ENCODE results near the gene SLC5A7. TPM values are rescaled to one million over a fixed set of nuclear protein-coding genes. Genes with fewer than 3 reads are reported as not detected.

SLC5A7 gene
- total RNA-seq, result not detected

DNA sequence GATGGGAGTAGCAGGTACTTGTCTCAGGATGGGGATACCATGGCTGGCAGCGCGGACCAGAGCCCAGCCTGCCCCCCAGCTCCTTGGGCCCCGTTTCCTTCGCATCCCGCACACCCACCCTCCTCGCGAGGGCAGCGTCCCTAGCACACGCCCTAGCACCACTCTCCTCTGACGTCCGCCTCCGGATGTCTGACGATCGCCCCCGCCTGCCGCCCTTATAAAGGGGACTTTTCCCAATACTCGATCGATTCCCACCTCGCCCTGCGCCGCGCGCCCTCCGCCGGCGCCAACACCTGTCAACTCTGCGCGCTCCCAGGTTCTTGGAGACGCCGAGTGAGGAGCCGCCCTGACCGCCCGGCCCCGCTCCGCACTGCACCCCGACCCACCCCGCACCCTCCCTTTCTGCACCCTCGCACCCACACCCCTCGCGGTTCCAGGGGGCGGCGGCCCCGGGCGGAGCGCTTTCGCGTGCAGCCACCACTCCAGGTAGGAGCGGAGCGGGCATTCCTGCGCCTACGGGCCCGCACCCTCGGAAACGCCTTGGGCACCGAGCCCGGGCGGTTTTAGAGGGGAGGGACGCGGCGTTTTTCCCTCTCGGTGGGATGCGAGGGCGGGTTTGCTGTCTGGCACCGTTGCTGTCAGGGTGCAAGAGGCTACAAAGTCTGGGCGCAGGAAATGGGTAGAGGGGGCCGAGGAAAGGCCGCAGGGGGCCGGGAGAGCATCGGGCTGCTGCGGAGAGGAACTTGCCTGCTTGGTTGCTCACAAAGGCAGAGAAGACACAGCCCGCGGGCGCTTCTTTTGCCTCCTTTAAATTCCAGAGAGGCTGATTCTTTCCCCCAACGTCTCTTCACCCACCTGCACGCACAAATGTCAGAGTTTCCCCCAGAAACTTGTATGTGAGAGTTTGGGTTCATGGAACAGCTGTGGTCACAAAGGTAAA is at the start of gene SLC5A7:
TSS of gene SLC5A7 (plus strand) at position 247 of the 940 bp plus-strand sequence. CDS start 1,632 bp downstream, outside the sequence.
- no peaks in the 10 kb centered on the region for H3K36me3 Mint-ChIP-seq
- H3K27ac Mint-ChIP-seq, result no peak within 1 kb of the TSS
- ATAC-seq (peak in 1 of 2 donors; percentile 20), DNase-seq (ENCODE audit: low spot score) (no peak)
- no peak within 1 kb of the TSS for H3K4me3 Mint-ChIP-seq
- no peaks in the 10 kb centered on the region for H3K4me1 Mint-ChIP-seq (ENCODE audit: low read depth in 2 of 2)
- H3K9me3 Mint-ChIP-seq, result no peaks in the 10 kb centered on the region
- H3K27me3 Mint-ChIP-seq, result peaks cover 2 to 10% of the 10 kb centered on the region in 2 donors

DNA sequence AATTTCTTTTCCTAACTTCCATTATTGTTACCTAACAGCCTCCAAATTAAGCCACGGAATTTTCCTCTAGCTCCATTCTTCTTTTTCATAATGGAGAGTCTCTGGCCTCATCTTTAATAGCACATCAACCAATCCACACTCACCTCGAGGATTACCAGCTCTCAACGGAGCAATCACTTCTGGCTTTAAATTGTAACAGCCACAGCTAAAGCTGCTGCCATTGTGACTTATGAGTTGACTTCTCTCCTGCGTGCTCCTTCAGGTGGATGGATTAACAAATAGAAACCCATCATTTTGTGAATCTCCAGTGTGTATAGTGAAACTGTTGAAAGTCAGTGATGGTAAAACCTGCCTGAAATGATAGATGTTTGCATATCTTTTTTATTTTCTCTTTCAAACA is 24.9 kb upstream of the SLC5A7 start:
- H3K4me3 Mint-ChIP-seq, result no peak overlapping the region
- H3K4me1 Mint-ChIP-seq (ENCODE audit: low read depth in 2 of 2), result no peaks in the 10 kb centered on the region
- peaks cover 4% of the 10 kb centered on the region for H3K9me3 Mint-ChIP-seq
- no peaks in the 10 kb centered on the region for H3K36me3 Mint-ChIP-seq
- H3K27ac Mint-ChIP-seq, result no peak overlapping the region
- DNase-seq (ENCODE audit: low spot score) (no peak), ATAC-seq (no peak)
- H3K27me3 Mint-ChIP-seq, result no peaks in the 10 kb centered on the region

DNA sequence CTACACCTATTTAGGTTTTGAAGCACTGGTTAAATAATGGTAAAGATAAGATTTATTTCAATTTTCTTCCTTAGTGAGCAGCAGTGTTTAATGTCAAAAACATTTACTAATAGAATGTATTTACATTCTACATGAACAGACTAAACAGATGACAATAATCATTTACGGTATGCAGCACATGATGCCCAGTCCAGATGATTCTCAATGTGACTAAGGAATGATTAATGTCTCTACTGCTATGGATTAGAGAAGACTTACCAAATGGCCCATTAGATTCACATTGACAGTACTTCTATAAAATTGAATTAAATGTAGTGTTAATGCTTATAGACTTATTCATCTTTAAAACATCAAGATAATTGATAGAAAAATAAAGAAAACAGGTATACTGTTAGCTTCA is 22.1 kb upstream of the SLC5A7 start:
- Mint-ChIP-seq H3K4me1 (ENCODE audit: low read depth in 2 of 2) (no peaks in the 10 kb centered on the region), H3K27ac (no peak overlapping the region), H3K4me3 (no peak overlapping the region), H3K9me3 (peaks cover 4% of the 10 kb centered on the region), H3K36me3 (no peaks in the 10 kb centered on the region), H3K27me3 (no peaks in the 10 kb centered on the region)
- DNase-seq (ENCODE audit: low spot score) (no peak), ATAC-seq (no peak)

DNA sequence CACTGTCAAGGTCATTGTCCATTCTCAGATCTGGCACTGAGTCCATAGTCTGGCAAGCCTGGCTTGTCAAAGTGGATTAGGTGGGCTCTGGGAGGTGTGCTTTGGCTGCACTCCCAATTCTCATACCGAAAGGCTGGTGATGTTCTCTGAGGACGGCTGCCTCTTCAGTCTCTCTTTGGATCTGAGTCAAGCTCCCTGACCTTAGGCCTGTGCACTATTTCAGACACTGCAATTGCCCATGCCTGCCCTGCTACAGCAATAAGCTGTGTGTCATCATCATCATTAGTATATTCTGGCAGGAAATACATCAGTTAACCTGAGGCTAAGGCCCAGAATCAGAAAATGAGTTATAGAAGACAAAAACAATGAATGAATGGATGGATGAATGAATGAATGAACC is 1.6 kb upstream of the SLC5A7 start:
- DNase-seq (ENCODE audit: low spot score) (no peak), ATAC-seq (no peak)
- Mint-ChIP-seq H3K27me3 (peaks cover 0 to 10% of the 10 kb centered on the region in 2 donors), H3K27ac (no peak overlapping the region), H3K9me3 (no peaks in the 10 kb centered on the region), H3K36me3 (no peaks in the 10 kb centered on the region), H3K4me1 (ENCODE audit: low read depth in 2 of 2) (no peaks in the 10 kb centered on the region), H3K4me3 (no peak overlapping the region)

DNA sequence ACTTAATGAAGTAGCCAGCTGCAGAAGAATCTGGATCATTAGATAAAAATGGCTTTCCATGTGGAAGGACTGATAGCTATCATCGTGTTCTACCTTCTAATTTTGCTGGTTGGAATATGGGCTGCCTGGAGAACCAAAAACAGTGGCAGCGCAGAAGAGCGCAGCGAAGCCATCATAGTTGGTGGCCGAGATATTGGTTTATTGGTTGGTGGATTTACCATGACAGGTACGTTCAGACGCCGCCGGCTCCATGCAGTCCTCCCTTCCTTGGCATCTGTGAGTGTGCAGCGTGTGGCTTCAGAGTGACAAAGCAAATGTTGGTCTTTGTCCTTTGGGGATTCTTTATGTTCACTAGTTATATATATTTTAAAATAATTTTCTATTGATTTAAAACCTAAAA is 1.8 kb downstream of the SLC5A7 start:
- Mint-ChIP-seq H3K27ac (no peak overlapping the region), H3K36me3 (no peaks in the 10 kb centered on the region), H3K4me1 (ENCODE audit: low read depth in 2 of 2) (no peaks in the 10 kb centered on the region), H3K27me3 (peaks cover 2 to 10% of the 10 kb centered on the region in 2 donors), H3K9me3 (no peaks in the 10 kb centered on the region), H3K4me3 (no peak overlapping the region)
- DNase-seq (ENCODE audit: low spot score) (no peak), ATAC-seq (no peak)

DNA sequence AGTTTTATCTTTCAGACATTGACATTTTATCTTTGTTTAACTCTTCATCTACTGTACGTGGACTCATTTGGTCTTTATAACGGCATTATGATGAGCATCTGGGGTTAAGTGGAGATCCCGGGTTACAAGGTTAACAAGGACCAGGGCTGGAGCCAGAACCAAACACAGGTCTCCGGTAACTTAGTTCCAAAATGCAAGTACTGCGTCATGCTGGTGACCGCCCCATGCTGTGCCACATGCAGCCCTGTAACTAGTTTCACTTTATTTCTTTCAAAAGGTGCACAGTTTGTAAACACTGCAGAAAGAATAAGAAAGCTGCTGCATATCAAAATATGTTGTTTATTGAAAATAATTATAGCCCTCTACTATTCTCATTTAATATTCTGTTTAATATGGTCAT is 3.1 kb downstream of the SLC5A7 start:
- Mint-ChIP-seq H3K36me3 (no peaks in the 10 kb centered on the region), H3K27ac (no peak overlapping the region), H3K9me3 (no peaks in the 10 kb centered on the region), H3K4me3 (no peak overlapping the region), H3K4me1 (ENCODE audit: low read depth in 2 of 2) (no peaks in the 10 kb centered on the region), H3K27me3 (peaks cover 2 to 10% of the 10 kb centered on the region in 2 donors)
- DNase-seq (ENCODE audit: low spot score) (no peak), ATAC-seq (no peak)

DNA sequence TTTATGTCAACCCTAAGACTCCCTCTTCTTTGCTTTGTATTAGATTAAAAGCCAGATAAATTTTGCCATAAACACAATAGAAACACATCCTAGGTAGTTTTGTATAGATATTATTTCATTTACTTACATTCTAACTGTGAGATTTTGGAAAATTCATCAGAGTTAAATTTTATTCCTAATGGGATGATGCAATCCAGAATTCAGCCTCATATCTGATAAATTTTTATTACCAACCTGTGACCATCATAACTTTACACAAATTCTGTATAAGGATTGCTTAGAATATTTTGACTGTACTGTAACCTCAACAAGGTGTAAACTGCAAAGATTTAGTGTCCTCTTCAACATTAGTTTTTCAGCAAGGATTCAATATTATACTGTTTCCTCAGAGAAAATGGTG is 4.4 kb downstream of the SLC5A7 start:
- Mint-ChIP-seq H3K27me3 (peaks cover 2 to 10% of the 10 kb centered on the region in 2 donors), H3K9me3 (no peaks in the 10 kb centered on the region), H3K4me1 (ENCODE audit: low read depth in 2 of 2) (no peaks in the 10 kb centered on the region), H3K4me3 (no peak overlapping the region), H3K36me3 (no peaks in the 10 kb centered on the region), H3K27ac (no peak overlapping the region)
- ATAC-seq, result no peak
- DNase-seq (ENCODE audit: low spot score), result no peak

DNA sequence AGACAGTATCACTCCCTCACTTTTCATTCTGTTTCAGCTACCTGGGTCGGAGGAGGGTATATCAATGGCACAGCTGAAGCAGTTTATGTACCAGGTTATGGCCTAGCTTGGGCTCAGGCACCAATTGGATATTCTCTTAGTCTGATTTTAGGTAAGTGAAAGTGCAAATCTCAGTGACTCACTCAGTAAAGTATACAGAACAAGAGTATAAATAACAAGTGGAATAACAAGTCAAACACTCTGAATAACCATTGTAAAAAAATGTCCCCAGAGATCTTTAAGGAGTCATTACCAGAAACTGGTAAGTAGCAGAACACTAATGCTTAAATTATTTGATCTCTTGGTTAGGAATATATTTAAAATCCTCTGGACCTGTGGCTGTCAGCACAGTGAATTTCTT is 5.7 kb downstream of the SLC5A7 start:
- Mint-ChIP-seq H3K4me1 (ENCODE audit: low read depth in 2 of 2) (no peaks in the 10 kb centered on the region), H3K27ac (no peak overlapping the region), H3K36me3 (no peaks in the 10 kb centered on the region), H3K27me3 (peaks cover 2 to 10% of the 10 kb centered on the region in 2 donors), H3K9me3 (no peaks in the 10 kb centered on the region), H3K4me3 (no peak overlapping the region)
- ATAC-seq (no peak), DNase-seq (ENCODE audit: low spot score) (no peak)

DNA sequence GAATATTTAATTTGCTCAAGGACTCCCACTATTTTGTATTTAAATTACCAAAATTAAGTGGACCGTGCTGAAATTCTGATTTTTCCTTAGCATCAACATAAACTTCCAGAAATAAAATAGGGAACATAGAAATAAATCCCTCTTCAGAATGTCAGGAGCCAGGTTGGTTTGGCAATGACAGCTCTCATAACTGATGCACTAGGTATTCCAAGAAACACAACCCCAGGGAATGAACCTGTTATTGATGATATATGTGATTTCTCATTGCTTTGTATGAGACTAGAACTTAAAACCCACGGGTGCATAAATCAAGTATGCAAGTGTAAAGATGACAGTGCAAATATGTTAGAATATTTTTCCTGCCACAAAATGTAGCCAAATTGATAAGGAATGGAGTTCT is 12.8 kb downstream of the SLC5A7 start:
- DNase-seq (ENCODE audit: low spot score), result no peak

DNA sequence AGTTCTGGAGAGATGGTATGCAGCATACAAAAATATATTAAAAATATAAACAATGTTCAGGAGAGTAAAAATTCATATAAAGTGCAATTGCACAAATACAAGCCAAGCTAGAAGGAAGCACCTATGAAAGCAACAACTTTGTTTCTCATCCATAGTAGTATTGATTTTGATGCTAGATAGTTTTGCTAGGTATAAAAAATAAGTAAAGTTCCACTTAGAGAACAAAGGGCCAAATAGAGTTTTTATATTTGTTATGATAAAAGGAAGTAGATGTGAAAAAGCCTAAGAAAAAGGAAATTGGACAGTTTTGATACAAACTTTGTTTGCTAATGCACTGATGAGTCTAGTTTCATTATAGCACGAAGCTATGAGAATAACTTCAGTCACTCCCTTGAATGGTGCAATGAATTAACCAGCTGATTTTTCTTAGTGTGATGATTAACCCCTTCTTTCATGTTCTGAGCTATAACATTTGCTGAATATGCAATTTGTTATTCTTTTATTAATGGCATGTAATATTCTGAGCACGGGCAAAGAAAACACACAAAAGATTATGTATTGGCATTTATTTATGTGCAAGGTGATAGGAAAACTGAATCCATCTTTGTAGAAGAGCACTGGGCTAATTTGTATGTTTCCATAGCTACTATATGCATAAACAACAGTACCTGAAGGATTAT is 24.7 kb downstream of the SLC5A7 start:
- DNase-seq (ENCODE audit: low spot score) (no peak), ATAC-seq (no peak)
- Mint-ChIP-seq H3K27ac (no peak overlapping the region), H3K9me3 (peaks cover 6% of the 10 kb centered on the region), H3K4me3 (no peak overlapping the region), H3K27me3 (no peaks in the 10 kb centered on the region), H3K4me1 (ENCODE audit: low read depth in 2 of 2) (no peaks in the 10 kb centered on the region), H3K36me3 (no peaks in the 10 kb centered on the region)

More for the DNA sequence above, 12.8 kb downstream of the SLC5A7 start:
- Mint-ChIP-seq H3K4me1 (ENCODE audit: low read depth in 2 of 2) (no peaks in the 10 kb centered on the region), H3K36me3 (no peaks in the 10 kb centered on the region), H3K9me3 (peaks cover 3% of the 10 kb centered on the region), H3K27ac (no peak overlapping the region), H3K4me3 (no peak overlapping the region), H3K27me3 (no peaks in the 10 kb centered on the region)
- no peak for ATAC-seq

DNA sequence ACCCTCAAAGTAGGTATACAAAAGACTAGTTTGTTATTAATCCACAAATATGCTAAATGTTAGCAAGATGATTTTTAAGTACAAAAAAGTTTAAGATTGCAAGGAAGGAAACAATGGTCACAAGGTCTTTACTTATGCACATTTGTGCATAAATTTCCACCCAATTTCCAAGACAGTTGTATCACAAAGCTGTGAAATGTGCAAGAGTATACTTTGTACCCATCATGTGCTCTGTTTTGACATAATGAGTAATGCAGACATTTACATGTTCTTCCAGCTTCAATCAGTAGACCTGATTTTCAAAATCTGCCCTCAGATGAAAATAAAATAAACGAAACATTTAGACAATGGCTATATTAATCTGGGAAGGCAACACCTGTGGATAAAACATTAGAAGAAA is 27.0 kb downstream of the SLC5A7 start:
- H3K27ac Mint-ChIP-seq, result no peak overlapping the region
- no peaks in the 10 kb centered on the region for H3K27me3 Mint-ChIP-seq
- ATAC-seq (no peak), DNase-seq (ENCODE audit: low spot score) (no peak)
- H3K4me3 Mint-ChIP-seq, result no peak overlapping the region
- H3K36me3 Mint-ChIP-seq, result no peaks in the 10 kb centered on the region
- no peaks in the 10 kb centered on the region for H3K4me1 Mint-ChIP-seq (ENCODE audit: low read depth in 2 of 2)
- H3K9me3 Mint-ChIP-seq, result peaks cover 6% of the 10 kb centered on the region

DNA sequence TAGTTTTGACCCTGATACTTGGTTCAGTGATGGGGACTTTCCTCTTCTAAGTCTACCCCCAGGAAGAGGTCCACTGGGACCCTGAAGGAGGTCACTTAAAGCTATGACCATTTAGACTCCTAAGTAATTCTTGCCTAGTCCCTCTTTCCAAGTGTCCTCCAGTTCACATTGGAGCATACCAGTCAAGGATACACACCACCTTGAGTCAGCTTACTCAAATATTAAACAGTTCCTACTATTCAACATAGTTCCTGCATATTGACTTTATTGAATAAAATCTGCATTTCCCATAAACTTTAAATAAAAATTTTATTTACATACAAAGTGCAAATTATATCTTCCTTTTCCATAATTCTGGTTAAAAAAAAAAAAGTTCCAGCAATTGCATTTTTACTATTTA is 36.3 kb downstream of the SLC5A7 start:
- H3K27me3 Mint-ChIP-seq, result no peaks in the 10 kb centered on the region
- H3K4me1 Mint-ChIP-seq (ENCODE audit: low read depth in 2 of 2), result no peaks in the 10 kb centered on the region
- no peaks in the 10 kb centered on the region for H3K36me3 Mint-ChIP-seq
- no peak for DNase-seq (ENCODE audit: low spot score)
- no peak overlapping the region for H3K27ac Mint-ChIP-seq
- H3K9me3 Mint-ChIP-seq, result no peaks in the 10 kb centered on the region
- no peak overlapping the region for H3K4me3 Mint-ChIP-seq
- no peak for ATAC-seq

DNA sequence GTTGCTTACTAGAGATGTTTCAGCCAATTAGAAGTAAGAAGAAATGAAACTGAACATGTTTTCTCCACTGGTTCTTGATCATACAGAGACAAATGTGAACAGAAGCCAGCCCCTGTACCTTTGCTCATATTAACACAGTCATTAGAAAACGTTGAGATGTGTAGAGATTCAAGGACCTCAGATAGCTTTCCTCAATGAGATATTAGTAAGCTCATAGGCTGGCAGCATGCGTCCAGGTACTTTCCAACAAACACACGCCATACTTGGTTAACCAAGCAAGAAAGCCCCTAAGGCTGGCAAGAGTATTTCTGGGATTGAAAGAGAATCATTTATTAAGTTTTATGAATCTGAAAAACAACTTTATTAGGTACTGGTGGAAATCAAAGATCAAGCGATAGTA is 37.5 kb downstream of the SLC5A7 start:
- H3K4me1 Mint-ChIP-seq (ENCODE audit: low read depth in 2 of 2), result no peaks in the 10 kb centered on the region
- H3K27me3 Mint-ChIP-seq, result no peaks in the 10 kb centered on the region
- H3K36me3 Mint-ChIP-seq, result no peaks in the 10 kb centered on the region
- no peak overlapping the region for H3K27ac Mint-ChIP-seq
- no peak for ATAC-seq
- H3K4me3 Mint-ChIP-seq, result no peak overlapping the region
- H3K9me3 Mint-ChIP-seq, result no peaks in the 10 kb centered on the region
- no peak for DNase-seq (ENCODE audit: low spot score)

DNA sequence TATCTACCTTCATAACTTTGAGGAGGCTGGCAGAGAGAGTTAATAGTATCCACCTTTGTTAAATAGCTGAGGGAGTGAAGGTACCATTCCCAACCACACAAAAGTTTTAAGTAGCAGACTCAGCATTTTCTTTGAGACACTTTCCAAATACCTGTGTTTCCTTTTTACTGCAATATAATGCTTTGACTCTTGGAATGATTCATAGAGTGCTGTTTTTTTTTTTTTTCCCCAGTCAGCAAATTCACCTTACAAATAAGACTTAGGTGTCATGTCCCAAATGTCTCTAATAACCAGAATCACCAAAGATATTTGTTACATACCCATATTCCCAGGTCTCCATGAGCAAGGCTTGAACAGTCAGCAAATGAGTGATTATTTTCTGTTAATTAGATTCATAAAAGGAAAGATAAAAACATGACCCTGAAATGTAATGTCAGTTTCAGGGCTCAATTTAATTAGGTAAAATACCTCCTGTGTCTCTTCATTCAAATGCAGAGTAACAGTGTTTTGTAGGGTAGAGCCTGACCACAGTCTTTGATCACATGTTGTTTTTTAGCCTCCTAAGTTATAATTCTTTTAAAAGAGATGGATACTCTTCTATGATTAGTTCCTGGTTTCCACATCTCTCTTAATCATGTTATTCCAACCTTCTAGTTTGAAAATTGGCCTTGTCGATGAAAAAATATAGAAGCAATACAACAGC is 39.9 kb downstream of the SLC5A7 start:
- H3K36me3 Mint-ChIP-seq, result no peaks in the 10 kb centered on the region
- H3K9me3 Mint-ChIP-seq, result no peaks in the 10 kb centered on the region
- H3K4me1 Mint-ChIP-seq (ENCODE audit: low read depth in 2 of 2), result no peaks in the 10 kb centered on the region
- DNase-seq (ENCODE audit: low spot score) (no peak), ATAC-seq (no peak)
- H3K27ac Mint-ChIP-seq, result no peak overlapping the region
- H3K4me3 Mint-ChIP-seq, result no peak overlapping the region
- H3K27me3 Mint-ChIP-seq, result no peaks in the 10 kb centered on the region
